HG03175 (cell line): ENCODE results near the gene CD34.
"Not testable (repeated sequence)": the region's sequence is repeated elsewhere in the genome, so short reads cannot be mapped to it uniquely, and the experiment has no call there.

Source experiments
- ATAC-seq: cut with Tn5 transposase; IDR thresholded peaks from one replicate; pipeline ENCODE4 v1.9.1; 2021; ENCODE audit warnings: mild to moderate bottlenecking, moderate library complexity; ENCODE audit not compliant: unreplicated experiment

Gene CD34

GRCh38 chr1:207877914-207878313 is 33.0 kb downstream of the CD34 start:
- not testable (repeated sequence) for ATAC-seq

GRCh38 chr1:207876131-207876530 is 34.8 kb downstream of the CD34 start:
- no peak for ATAC-seq

- ATAC-seq = no peak
Observed at GRCh38 chr1:207875532-207875931, 35.4 kb downstream of the CD34 start.

GRCh38 chr1:207873055-207873890 is 37.7 kb downstream of the CD34 start:
- no peak for ATAC-seq

GRCh38 chr1:207872621-207873020 is 38.3 kb downstream of the CD34 start:
- no peak for ATAC-seq

GRCh38 chr1:207871117-207871649 is 39.7 kb downstream of the CD34 start:
- no peak for ATAC-seq

- ATAC-seq = no peak
Observed at GRCh38 chr1:207870306-207871031, 40.5 kb downstream of the CD34 start.

- no peak for ATAC-seq
Observed at GRCh38 chr1:207869859-207870258, 41.1 kb downstream of the CD34 start.

- peak; percentile 65 for ATAC-seq
Observed at GRCh38 chr1:207868774-207869721, 41.9 kb downstream of the CD34 start.

GRCh38 chr1:207868251-207868773 is 42.6 kb downstream of the CD34 start:
- peak; percentile 31 for ATAC-seq

- ATAC-seq = no peak
Observed at GRCh38 chr1:207867136-207868109, 43.5 kb downstream of the CD34 start.

GRCh38 chr1:207866471-207867135 is 44.3 kb downstream of the CD34 start:
- no peak for ATAC-seq

GRCh38 chr1:207863893-207864535 is 46.9 kb downstream of the CD34 start:
- peak; percentile 41 for ATAC-seq

GRCh38 chr1:207862241-207862787 is 48.6 kb downstream of the CD34 start:
- ATAC-seq = no peak

- no peak for ATAC-seq
Observed at GRCh38 chr1:207861442-207862177, 49.3 kb downstream of the CD34 start.

- ATAC-seq = no peak
Observed at GRCh38 chr1:207860531-207860930, 50.4 kb downstream of the CD34 start.

GRCh38 chr1:207858806-207859205 is 52.1 kb downstream of the CD34 start:
- no peak for ATAC-seq
